Adrenal gland (tissue), 12 donors: Measurements from ENCODE around the gene APOA1. TPM values are rescaled to one million over a fixed set of nuclear protein-coding genes. Genes with fewer than 3 reads are reported as not detected.

ENCODE experiments used
- DNase-seq, 7 donors: peaks; one replicate each; pipeline ENCODE4 v3.0.0-alpha.2; 2019 to 2020
- H3K27ac ChIP-seq, 5 donors: fragments of 200-600 bp; sonication (generic) in 4 of 5; 1 replicate in 3 of 5; 2 replicates in 2 of 5; pipeline versions ENCODE4 v1.5.1 to v1.8.0; 2016 to 2020; ENCODE audit warnings: mild to moderate bottlenecking in 1 of 5
- H3K27me3 ChIP-seq: fragments of 200-600 bp; 2 replicates; pipeline ENCODE4 v1.8.0; 2021
- H3K36me3 ChIP-seq, 2 donors: fragments of 200-600 bp; replicated peaks in 1 of 2; 1 replicate in 1 of 2; 2 replicates in 1 of 2; pipeline versions ENCODE4 v1.5.1 to v1.8.0; 2018 to 2022
- H3K4me1 ChIP-seq, 2 donors: fragments of 200-600 bp; replicated peaks in 1 of 2; 1 replicate in 1 of 2; 2 replicates in 1 of 2; pipeline versions ENCODE4 v1.5.1 to v1.8.0; 2018 to 2021
- H3K4me3 ChIP-seq, 4 donors: fragments of 200-600 bp; sonication (generic) in 3 of 4; one replicate each; pipeline ENCODE4 v1.5.1; 2016 to 2018
- H3K9me3 ChIP-seq, 3 donors: fragments of 200-600 bp; sonication (generic) in 1 of 3; replicated peaks in 1 of 3; 1 replicate in 2 of 3; 2 replicates in 1 of 3; pipeline versions ENCODE4 v1.5.1 to v1.8.0; 2016 to 2021
- CTCF ChIP-seq, 6 experiments: fragments of 450-650 bp in 4 of 6; fragments of 200-600 bp in 2 of 6; sonication (generic) in 1 of 6; IDR thresholded peaks; 1 replicate in 5 of 6; 2 replicates in 1 of 6; pipeline versions ENCODE4 v1.5.1 to v1.8.0; 2016 to 2021; ENCODE audit warnings: antibody characterized with exemption in 6 of 6, mild to moderate bottlenecking in 2 of 6, moderate library complexity in 1 of 6
- POLR2A ChIP-seq, 2 donors: fragments of 450-650 bp; IDR thresholded peaks; one replicate each; pipeline ENCODE4 v1.6.1; 2017; ENCODE audit warnings: antibody characterized with exemption in 2 of 2, mild to moderate bottlenecking in 2 of 2, moderate library complexity in 1 of 2
- WGBS, 4 donors: extraction: QIAGEN DNeasy Blood & Tissue Kit in 2 of 4; methylation state at CpG; one replicate each; pipeline versions ENCODE4 v1.1.5 to v1.1.7; 2013 to 2017; 5-methylcytosine and 5-hydroxymethylcytosine counted together
- intact Hi-C, 2 donors: fragments of 100-400 bp; cut with DNase I; formaldehyde crosslinking; loops; one replicate each; pipeline versions ENCODE4 v1.14.1 to v1.15.0; 2022 to 2023
- polyA plus RNA-seq, 3 donors: library from polyadenylated mRNA; stranded (reverse); fragments of 200-250 nt in 2 of 3; fragments of 350-450 nt in 1 of 3; fragmentation: Illumina TruSeq in 1 of 3; extraction: RNeasy Lipid Tissue Mini Kit (QIAGEN cat#74804) in 1 of 3; gene quantifications; one replicate each; pipeline ENCODE4 v1.2.3, GENCODE V29; 2013 to 2014
- total RNA-seq, 9 donors: library from RNA; depleted of rRNA in 4 of 9; stranded (reverse); fragments of >200 nt in 4 of 9; fragments of 120-200 nt in 1 of 9; fragmentation: NEBNext Ultra II Directional in 1 of 9; extraction: Animal tissue kit (Norgen Biotek cat#: 25700) in 1 of 9; gene quantifications; one replicate each; pipeline versions ENCODE4 v1.1.0 to v1.2.4, GENCODE V29; 2013 to 2023
- donor health status: healthy with polysubstance abuse.
- donor health status: Bipolar disorder and iron deficiency.
- donor health status: DM: yes; HTN: yes; CAD: no.
- donor health status: DM: no; HTN: no; CAD: no.
- donor health status: DM: no; HTN: no; CAD: no.
- donor health status: DM: yes; HTN: yes; CAD: no.

Gene APOA1
- total and polyA plus RNA-seq, 12 donors: 0.28 to 691 (median 2.6) TPM; not detected in 4

DNA sequence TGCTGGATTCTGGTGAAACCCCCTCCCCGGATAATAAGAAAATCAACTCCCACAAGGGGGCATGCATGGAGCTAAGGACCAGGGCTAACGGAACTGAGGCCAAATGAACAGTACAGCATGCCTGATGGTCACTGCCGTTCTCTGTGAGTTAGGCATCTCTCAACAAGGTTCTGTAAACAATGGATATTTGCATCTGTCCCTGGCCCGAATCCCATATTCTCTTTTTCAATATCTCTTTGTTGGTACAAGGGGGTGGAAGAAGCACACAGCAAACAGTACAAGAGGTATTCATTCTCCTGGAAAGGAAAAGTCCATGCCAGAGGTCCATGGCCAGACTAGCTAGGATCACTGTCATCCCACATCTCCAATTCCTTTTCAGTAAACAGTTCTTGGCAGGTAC is 32.2 kb upstream of the APOA1 start:
- no peak overlapping the region for H3K27ac ChIP-seq
- peaks cover 0 to 44% of the 10 kb centered on the region in 2 donors for H3K36me3 ChIP-seq
- 91 to 96% (median 92%) methylated on average over 4 of the region's 4 CpGs for WGBS, 4 donors
- TF ChIP-seq CTCF (IDR thresholded peaks at IDR 0.05) (no peak), POLR2A (IDR thresholded peaks at IDR 0.05) (no peak)
- no peaks in the 10 kb centered on the region for H3K9me3 ChIP-seq
- H3K4me3 ChIP-seq: no peak overlapping the region
- DNase-seq: no peak
- intact Hi-C loops: no loop called here
- no peaks in the 10 kb centered on the region for H3K4me1 ChIP-seq
- H3K27me3 ChIP-seq: no peaks in the 10 kb centered on the region

- Histone ChIP-seq H3K4me3 (no peak overlapping the region), H3K27ac (no peak overlapping the region), H3K9me3 (no peaks in the 10 kb centered on the region), H3K4me1 (no peaks in the 10 kb centered on the region), H3K27me3 (no peaks in the 10 kb centered on the region), H3K36me3 (peaks cover 0 to 47% of the 10 kb centered on the region in 2 donors)
- intact Hi-C loops: no loop called here
- no peak for TF ChIP-seq CTCF (IDR thresholded peaks at IDR 0.05)
- no peak for TF ChIP-seq POLR2A (IDR thresholded peaks at IDR 0.05)
- no peak for DNase-seq
- WGBS, 4 donors: 92 to 96% (median 94%) methylated on average over 3 of the region's 3 CpGs
Measured at GRCh38 chr11:116868066-116868465, 30.6 kb upstream of the APOA1 start.

DNA sequence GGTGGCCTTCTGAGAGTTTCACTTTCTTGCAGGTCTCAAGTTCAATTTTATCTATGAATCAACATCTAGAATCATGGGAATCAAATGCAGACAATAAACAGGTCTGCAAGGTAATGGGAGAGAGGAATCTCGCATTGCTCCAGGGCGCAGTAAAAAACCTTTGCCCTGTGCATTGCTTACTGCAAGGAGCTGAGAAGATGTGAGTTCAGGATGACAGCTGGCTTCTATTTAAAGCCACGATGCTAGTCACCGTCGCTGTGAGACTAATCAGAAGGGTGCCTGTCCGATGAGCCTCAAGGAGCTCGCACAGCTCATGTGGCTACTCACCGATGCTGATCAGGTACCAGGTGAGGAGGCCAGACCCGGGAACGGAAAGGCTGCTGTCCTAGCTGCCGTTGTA is 30.2 kb upstream of the APOA1 start:
- WGBS, 4 donors: 90 to 97% (median 96%) methylated on average over 8 to 11 of the region's 11 CpGs
- intact Hi-C loops: no loop called here
- no peaks in the 10 kb centered on the region for H3K9me3 ChIP-seq
- no peak overlapping the region for H3K27ac ChIP-seq
- H3K27me3 ChIP-seq: no peaks in the 10 kb centered on the region
- TF ChIP-seq POLR2A (IDR thresholded peaks at IDR 0.05) (no peak), CTCF (IDR thresholded peaks at IDR 0.05) (no peak)
- peaks cover 0 to 44% of the 10 kb centered on the region in 2 donors for H3K36me3 ChIP-seq
- no peak overlapping the region for H3K4me3 ChIP-seq
- DNase-seq: no peak
- no peaks in the 10 kb centered on the region for H3K4me1 ChIP-seq

GRCh38 chr11:116866804-116867455 is 29.5 kb upstream of the APOA1 start:
- intact Hi-C loops: no loop called here
- Histone ChIP-seq H3K4me1 (no peaks in the 10 kb centered on the region), H3K9me3 (no peaks in the 10 kb centered on the region), H3K27me3 (no peaks in the 10 kb centered on the region), H3K36me3 (peaks cover 0 to 50% of the 10 kb centered on the region in 2 donors), H3K27ac (no peak overlapping the region), H3K4me3 (no peak overlapping the region)
- TF ChIP-seq CTCF (IDR thresholded peaks at IDR 0.05) (no peak), POLR2A (IDR thresholded peaks at IDR 0.05) (no peak)
- no peak for DNase-seq
- 93 to 95% (median 95%) methylated on average over 6 of the region's 6 CpGs for WGBS, 4 donors
